BE2C (cell line): ENCODE measurements around the gene CPA2.

Source experiments
- DNase-seq: peaks from one replicate; pipeline ENCODE4 v3.0.0-alpha.2; 2020
- H3K27me3 ChIP-seq: fragments of 250-450 bp; sonication (Bioruptor Pico); 2 replicates; pipeline ENCODE4 v1.5.1; 2020; ENCODE audit warnings: mild to moderate bottlenecking
- H3K36me3 ChIP-seq: fragments of 250-450 bp; sonication (Bioruptor Pico); 2 replicates; pipeline ENCODE4 v1.5.1; 2020; ENCODE audit warnings: mild to moderate bottlenecking
- H3K4me1 ChIP-seq: fragments of 250-450 bp; sonication (Bioruptor Pico); 2 replicates; pipeline ENCODE4 v1.5.1; 2020
- H3K4me3 ChIP-seq: 2 replicates; pipeline ENCODE4 v1.5.1; 2011; ENCODE audit warnings: low read depth, low read length
- H3K9me3 ChIP-seq: fragments of 250-450 bp; sonication (Bioruptor Pico); 2 replicates; pipeline ENCODE4 v1.5.1; 2020
- CTCF ChIP-seq: IDR thresholded peaks from 2 replicates; pipeline ENCODE4 v1.5.1; 2012; ENCODE audit warnings: mild to moderate bottlenecking, low read depth, low read length

Gene CPA2

DNA sequence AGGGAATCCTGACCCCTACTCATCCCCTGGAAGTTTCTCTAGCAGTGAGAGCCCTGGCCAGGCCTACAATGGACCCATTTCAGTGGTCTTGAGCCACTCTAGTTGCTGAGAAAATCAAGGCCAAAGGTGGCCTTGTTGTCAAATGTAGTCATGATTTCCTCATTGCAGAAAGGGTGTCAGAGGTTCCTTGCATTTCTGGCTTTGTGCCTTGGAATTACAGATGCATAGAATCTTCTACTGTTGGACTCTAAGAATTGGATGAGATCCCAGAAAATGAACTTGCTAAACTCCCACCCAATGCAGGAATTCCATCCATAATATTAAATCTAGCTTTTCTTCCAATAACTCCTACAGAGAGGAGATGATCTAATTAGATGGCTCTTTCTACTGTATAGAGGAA, 12.2 kb downstream of the CPA2 start:
- Histone ChIP-seq H3K4me1 (no peaks in the 10 kb centered on the region), H3K4me3 (no peak overlapping the region), H3K36me3 (no peaks in the 10 kb centered on the region), H3K27me3 (no peaks in the 10 kb centered on the region), H3K9me3 (no peaks in the 10 kb centered on the region)
- DNase-seq: no peak
- no peak for TF ChIP-seq CTCF

DNA sequence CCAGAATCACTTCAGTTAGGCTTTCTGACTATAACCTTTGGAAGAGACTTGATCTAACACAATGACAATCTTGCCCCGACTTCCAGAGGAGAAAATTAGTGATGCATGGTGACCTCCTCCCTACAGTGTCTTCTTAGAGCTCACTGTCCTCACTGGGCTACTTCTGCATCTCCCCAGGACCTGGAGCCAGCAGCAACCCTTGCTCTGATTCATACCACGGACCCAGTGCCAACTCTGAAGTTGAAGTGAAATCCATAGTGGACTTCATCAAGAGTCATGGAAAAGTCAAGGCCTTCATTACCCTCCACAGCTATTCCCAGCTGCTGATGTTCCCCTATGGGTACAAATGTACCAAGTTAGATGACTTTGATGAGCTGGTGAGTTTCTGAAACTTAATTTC, 12.6 kb downstream of the CPA2 start:
- no peaks in the 10 kb centered on the region for H3K27me3 ChIP-seq
- H3K4me1 ChIP-seq: no peaks in the 10 kb centered on the region
- TF ChIP-seq CTCF: no peak
- H3K4me3 ChIP-seq: no peak overlapping the region
- DNase-seq: no peak
- H3K9me3 ChIP-seq: no peaks in the 10 kb centered on the region
- H3K36me3 ChIP-seq: no peaks in the 10 kb centered on the region

- Histone ChIP-seq H3K27me3 (no peaks in the 10 kb centered on the region), H3K36me3 (no peaks in the 10 kb centered on the region), H3K9me3 (no peaks in the 10 kb centered on the region), H3K4me3 (no peak overlapping the region), H3K4me1 (no peaks in the 10 kb centered on the region)
- no peak for TF ChIP-seq CTCF
- DNase-seq: no peak
These were observed 13.2 kb downstream of the CPA2 start for GRCh38 chr7:130279906-130280305.

DNA sequence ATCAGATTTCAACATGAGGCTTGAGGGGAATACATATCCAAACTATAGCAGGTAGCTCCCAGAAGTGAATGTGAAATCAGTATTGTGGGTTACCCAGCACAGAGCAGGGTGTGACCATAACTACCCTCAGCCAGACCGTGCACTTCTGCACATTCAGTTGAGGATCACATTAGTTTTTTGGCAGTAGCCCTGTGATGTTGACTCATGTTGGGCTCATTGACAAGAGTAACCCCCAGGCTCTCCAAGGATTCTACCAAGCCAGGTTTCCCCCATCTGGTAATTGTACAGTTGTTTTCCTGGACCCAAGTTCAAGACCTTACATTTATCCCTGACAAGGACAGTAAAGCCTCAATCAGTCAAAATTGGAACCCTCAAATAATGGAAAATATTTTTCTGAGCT, 14.6 kb downstream of the CPA2 start:
- no peaks in the 10 kb centered on the region for H3K4me1 ChIP-seq
- H3K4me3 ChIP-seq: no peak overlapping the region
- H3K27me3 ChIP-seq: no peaks in the 10 kb centered on the region
- H3K9me3 ChIP-seq: no peaks in the 10 kb centered on the region
- no peak for DNase-seq
- no peaks in the 10 kb centered on the region for H3K36me3 ChIP-seq
- TF ChIP-seq CTCF: no peak

DNA sequence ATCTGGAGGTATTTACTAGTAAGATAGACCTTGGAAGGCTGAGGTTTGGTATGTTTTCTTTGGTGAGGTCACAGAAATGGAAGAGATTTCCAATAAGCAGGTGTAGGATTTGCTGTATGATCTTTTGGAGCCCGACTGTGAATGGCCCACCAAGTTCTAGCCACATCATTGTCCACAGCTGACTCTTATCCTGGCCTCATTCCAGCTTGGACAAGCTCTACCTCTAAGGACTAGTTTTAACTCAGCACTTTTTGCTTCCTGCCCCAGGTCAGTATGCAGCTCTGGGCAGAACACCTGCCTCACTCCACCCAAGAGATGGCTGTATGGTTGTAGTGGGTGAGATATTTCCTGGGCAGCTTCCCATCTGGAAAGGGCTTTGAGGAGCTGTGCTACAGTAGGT, 20.2 kb downstream of the CPA2 start:
- H3K4me3 ChIP-seq: no peak overlapping the region
- H3K36me3 ChIP-seq: no peaks in the 10 kb centered on the region
- DNase-seq: no peak
- H3K4me1 ChIP-seq: no peaks in the 10 kb centered on the region
- H3K9me3 ChIP-seq: no peaks in the 10 kb centered on the region
- no peaks in the 10 kb centered on the region for H3K27me3 ChIP-seq
- no peak for TF ChIP-seq CTCF

- Histone ChIP-seq H3K36me3 (no peaks in the 10 kb centered on the region), H3K4me3 (no peak overlapping the region), H3K27me3 (no peaks in the 10 kb centered on the region), H3K4me1 (no peaks in the 10 kb centered on the region), H3K9me3 (no peaks in the 10 kb centered on the region)
- DNase-seq: no peak
- TF ChIP-seq CTCF: no peak
These were observed 21.5 kb downstream of the CPA2 start for GRCh38 chr7:130288168-130288567.
